ENCODE results near the gene TSPOAP1.

- TF ChIP-seq CTCF (IDR thresholded peaks at IDR 0.05) = no peak
- TF ChIP-seq POLR2AphosphoS5 (IDR thresholded peaks at IDR 0.05; ENCODE audit: insufficient read depth in 1 of 2, low read depth in 1 of 2) = no peak
Observed at GRCh38 chr17:58308173-58308984, 20.2 kb downstream of the TSPOAP1 start.
